Fibroblast of lung (primary cell): ENCODE results near the gene ADCK1.

Experiments
- CTCF ChIP-seq, 2 donors: IDR thresholded peaks in 1 of 2; conservative IDR thresholded peaks in 1 of 2; 1 replicate in 1 of 2; 2 replicates in 1 of 2; pipeline ENCODE4 v1.5.1; 2011 to 2012; ENCODE audit warnings: low read length in 2 of 2, control low read depth in 1 of 2, inconsistent platforms in 1 of 2, low read depth in 1 of 2, mild to moderate bottlenecking in 1 of 2
- EZH2 ChIP-seq: IDR thresholded peaks from 2 replicates; pipeline ENCODE4 v1.5.1; 2012; ENCODE audit warnings: low read length, control low read depth, mild to moderate bottlenecking; ENCODE audit errors: missing control alignments

- TF ChIP-seq CTCF (conservative IDR thresholded peaks at IDR 0.05 in 1 of 2, IDR thresholded peaks at IDR 0.05 in 1 of 2; ENCODE audit: low read depth in 1 of 2, low read length in 2 of 2) (no peak), EZH2 (no peak)
Measured at GRCh38 chr14:77870646-77871045, 70.7 kb downstream of the ADCK1 start.
